SH-SY5Y (cell line): Measurements from ENCODE around the gene ZNF83.

Experiments used
- GATA2 ChIP-seq: IDR thresholded peaks from 2 replicates; pipeline ENCODE4 v1.6.1; 2011; ENCODE audit warnings: mild to moderate bottlenecking, low read depth, low read length
- GATA3 ChIP-seq: IDR thresholded peaks from 2 replicates; pipeline ENCODE4 v1.6.1; 2011; ENCODE audit warnings: low read depth, mild to moderate bottlenecking, low read length, moderate library complexity

GRCh38 chr19:52666506-52666905, 28.4 kb upstream of the ZNF83 start:
- TF ChIP-seq GATA3 (no peak), GATA2 (no peak)
